Measurements from ENCODE around the gene SLC15A4. TPM values are rescaled to one million over a fixed set of nuclear protein-coding genes. Genes with fewer than 3 reads are reported as not detected.

Gene SLC15A4
- total and polyA plus RNA-seq, 2 donors (not counting 1 experiment from before 2014, with no cell fraction given): 35.8 to 36.3 TPM

DNA sequence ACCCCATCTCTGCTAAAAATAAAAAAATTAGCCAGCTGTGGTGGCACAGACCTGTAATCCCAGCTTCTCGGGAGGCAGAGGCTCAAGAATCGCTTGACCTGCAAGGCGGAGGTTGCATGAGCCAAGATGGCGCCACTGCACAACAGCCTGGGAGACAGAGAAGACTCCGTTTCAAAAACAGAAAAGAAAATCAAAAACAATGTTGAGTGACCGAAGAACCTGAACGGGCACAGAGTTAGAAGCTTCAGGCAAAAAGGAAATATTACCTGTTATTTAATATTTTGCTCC lies 33.0 kb upstream of the SLC15A4 start:
- H3K27ac ChIP-seq (ENCODE audit: insufficient read depth, low read length): no peak overlapping the region
- no peaks in the 10 kb centered on the region for H3K4me1 ChIP-seq (ENCODE audit: control insufficient read depth, extremely low read depth, insufficient read depth, low read length)
- H2AFZ ChIP-seq (ENCODE audit: low read length): no peak overlapping the region
- H3K36me3 ChIP-seq (ENCODE audit: control insufficient read depth, insufficient read depth, low read length): no peaks in the 10 kb centered on the region
- no peaks in the 10 kb centered on the region for H4K20me1 ChIP-seq (ENCODE audit: control insufficient read depth, extremely low read depth, insufficient read depth, low read length)
- no peak for DNase-seq (ENCODE audit: low read depth in 2 of 2)
- H3K9me3 ChIP-seq (ENCODE audit: control insufficient read depth, insufficient read depth, low read depth, low read length): no peaks in the 10 kb centered on the region
- no peak overlapping the region for H3K4me3 ChIP-seq (replicated peaks in 1 of 4; ENCODE audit: control extremely low read depth in 1 of 4, insufficient read depth in 1 of 4, low read depth in 3 of 4, low read length in 4 of 4)
- no peak overlapping the region for H3K4me2 ChIP-seq (ENCODE audit: extremely low read depth, insufficient read depth, low read length)
- no peaks in the 10 kb centered on the region for H3K79me2 ChIP-seq (ENCODE audit: control insufficient read depth, insufficient read depth, low read length)
- no peak overlapping the region for H3K9ac ChIP-seq (ENCODE audit: insufficient read depth, low read length)
- no peaks in the 10 kb centered on the region for H3K27me3 ChIP-seq (ENCODE audit: control insufficient read depth, insufficient read depth, low read length)
- TF ChIP-seq, protein P1, sequence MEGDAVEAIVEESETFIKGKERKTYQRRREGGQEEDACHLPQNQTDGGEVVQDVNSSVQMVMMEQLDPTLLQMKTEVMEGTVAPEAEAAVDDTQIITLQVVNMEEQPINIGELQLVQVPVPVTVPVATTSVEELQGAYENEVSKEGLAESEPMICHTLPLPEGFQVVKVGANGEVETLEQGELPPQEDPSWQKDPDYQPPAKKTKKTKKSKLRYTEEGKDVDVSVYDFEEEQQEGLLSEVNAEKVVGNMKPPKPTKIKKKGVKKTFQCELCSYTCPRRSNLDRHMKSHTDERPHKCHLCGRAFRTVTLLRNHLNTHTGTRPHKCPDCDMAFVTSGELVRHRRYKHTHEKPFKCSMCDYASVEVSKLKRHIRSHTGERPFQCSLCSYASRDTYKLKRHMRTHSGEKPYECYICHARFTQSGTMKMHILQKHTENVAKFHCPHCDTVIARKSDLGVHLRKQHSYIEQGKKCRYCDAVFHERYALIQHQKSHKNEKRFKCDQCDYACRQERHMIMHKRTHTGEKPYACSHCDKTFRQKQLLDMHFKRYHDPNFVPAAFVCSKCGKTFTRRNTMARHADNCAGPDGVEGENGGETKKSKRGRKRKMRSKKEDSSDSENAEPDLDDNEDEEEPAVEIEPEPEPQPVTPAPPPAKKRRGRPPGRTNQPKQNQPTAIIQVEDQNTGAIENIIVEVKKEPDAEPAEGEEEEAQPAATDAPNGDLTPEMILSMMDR (conservative IDR thresholded peaks at IDR 0.05 in 1 of 2, IDR thresholded peaks at IDR 0.05 in 1 of 2; ENCODE audit: low read depth in 1 of 2, low read length in 2 of 2): no peak
- no peak for TF ChIP-seq EZH2 (IDR thresholded peaks at IDR 0.05; ENCODE audit: low read length, missing control alignments)

GRCh38 chr12:128856035-128856790 lies 32.5 kb upstream of the SLC15A4 start:
- no peak overlapping the region for H3K27ac ChIP-seq (ENCODE audit: insufficient read depth, low read length)
- H3K4me2 ChIP-seq (ENCODE audit: extremely low read depth, insufficient read depth, low read length): no peak overlapping the region
- H3K36me3 ChIP-seq (ENCODE audit: control insufficient read depth, insufficient read depth, low read length): no peaks in the 10 kb centered on the region
- no peaks in the 10 kb centered on the region for H3K79me2 ChIP-seq (ENCODE audit: control insufficient read depth, insufficient read depth, low read length)
- TF ChIP-seq, protein P1 (conservative IDR thresholded peaks at IDR 0.05 in 1 of 2, IDR thresholded peaks at IDR 0.05 in 1 of 2; ENCODE audit: low read depth in 1 of 2, low read length in 2 of 2): no peak
- no peak for TF ChIP-seq EZH2 (IDR thresholded peaks at IDR 0.05; ENCODE audit: low read length, missing control alignments)
- no peaks in the 10 kb centered on the region for H3K4me1 ChIP-seq (ENCODE audit: control insufficient read depth, extremely low read depth, insufficient read depth, low read length)
- H3K9ac ChIP-seq (ENCODE audit: insufficient read depth, low read length): no peak overlapping the region
- no peaks in the 10 kb centered on the region for H4K20me1 ChIP-seq (ENCODE audit: control insufficient read depth, extremely low read depth, insufficient read depth, low read length)
- no peaks in the 10 kb centered on the region for H3K27me3 ChIP-seq (ENCODE audit: control insufficient read depth, insufficient read depth, low read length)
- no peak for DNase-seq (ENCODE audit: low read depth in 2 of 2)
- H2AFZ ChIP-seq (ENCODE audit: low read length): no peak overlapping the region
- no peaks in the 10 kb centered on the region for H3K9me3 ChIP-seq (ENCODE audit: control insufficient read depth, insufficient read depth, low read depth, low read length)
- H3K4me3 ChIP-seq (replicated peaks in 1 of 4; ENCODE audit: control extremely low read depth in 1 of 4, insufficient read depth in 1 of 4, low read depth in 3 of 4, low read length in 4 of 4): no peak overlapping the region

GRCh38 chr12:128853600-128854197 lies 29.9 kb upstream of the SLC15A4 start:
- TF ChIP-seq, protein P1 (conservative IDR thresholded peaks at IDR 0.05 in 1 of 2, IDR thresholded peaks at IDR 0.05 in 1 of 2; ENCODE audit: low read depth in 1 of 2, low read length in 2 of 2): no peak
- no peak for DNase-seq (ENCODE audit: low read depth in 2 of 2)
- H3K9me3 ChIP-seq (ENCODE audit: control insufficient read depth, insufficient read depth, low read depth, low read length): no peaks in the 10 kb centered on the region

More at GRCh38 chr12:128853600-128854197, 29.9 kb upstream of the SLC15A4 start:
- H3K79me2 ChIP-seq (ENCODE audit: control insufficient read depth, insufficient read depth, low read length): no peaks in the 10 kb centered on the region
- no peak overlapping the region for H3K27ac ChIP-seq (ENCODE audit: insufficient read depth, low read length)
- no peaks in the 10 kb centered on the region for H3K27me3 ChIP-seq (ENCODE audit: control insufficient read depth, insufficient read depth, low read length)
- no peak overlapping the region for H3K9ac ChIP-seq (ENCODE audit: insufficient read depth, low read length)
- no peak overlapping the region for H2AFZ ChIP-seq (ENCODE audit: low read length)
- no peaks in the 10 kb centered on the region for H3K36me3 ChIP-seq (ENCODE audit: control insufficient read depth, insufficient read depth, low read length)
- no peaks in the 10 kb centered on the region for H3K4me1 ChIP-seq (ENCODE audit: control insufficient read depth, extremely low read depth, insufficient read depth, low read length)
- no peak overlapping the region for H3K4me2 ChIP-seq (ENCODE audit: extremely low read depth, insufficient read depth, low read length)
- H4K20me1 ChIP-seq (ENCODE audit: control insufficient read depth, extremely low read depth, insufficient read depth, low read length): no peaks in the 10 kb centered on the region
- no peak overlapping the region for H3K4me3 ChIP-seq (replicated peaks in 1 of 4; ENCODE audit: control extremely low read depth in 1 of 4, insufficient read depth in 1 of 4, low read depth in 3 of 4, low read length in 4 of 4)

All from fibroblast of lung (primary cell).